ENCODE measurements around the gene TPI1.

GRCh38 chr12:6833189-6833890 lies 34.0 kb upstream of the TPI1 start:
- TF ChIP-seq CTCF (conservative IDR thresholded peaks at IDR 0.05; ENCODE audit: low read length) = no peak
- no peak for TF ChIP-seq EZH2phosphoT487 (IDR thresholded peaks at IDR 0.05; ENCODE audit: borderline replicate concordance, low read depth, low read length)
